ENCODE results near the gene RAB6B.
A peak's percentile ranks its signal among the peaks of the same experiment; 100 is the strongest.

Gene RAB6B

GRCh38 chr3:133935843-133936769 is 40.4 kb upstream of the RAB6B start:
- Histone ChIP-seq H3K4me1 (ENCODE audit: control insufficient read depth, insufficient read depth, low read length) (peaks cover 29% of the 10 kb centered on the region), H3K27me3 (ENCODE audit: control insufficient read depth, insufficient read depth, low read length) (no peaks in the 10 kb centered on the region), H3K9ac (ENCODE audit: low read length) (no peak overlapping the region), H3K36me3 (ENCODE audit: control insufficient read depth, insufficient read depth, low read length) (no peaks in the 10 kb centered on the region), H3K9me3 (ENCODE audit: control insufficient read depth, low read length) (no peaks in the 10 kb centered on the region), H3K4me3 (ENCODE audit: low read length) (no peak overlapping the region)

GRCh38 chr3:133934996-133935842 is 39.5 kb upstream of the RAB6B start:
- no peaks in the 10 kb centered on the region for H3K9me3 ChIP-seq (ENCODE audit: control insufficient read depth, low read length)
- H3K27me3 ChIP-seq (ENCODE audit: control insufficient read depth, insufficient read depth, low read length): no peaks in the 10 kb centered on the region
- H3K36me3 ChIP-seq (ENCODE audit: control insufficient read depth, insufficient read depth, low read length): no peaks in the 10 kb centered on the region
- H3K4me1 ChIP-seq (ENCODE audit: control insufficient read depth, insufficient read depth, low read length): peaks cover 33% of the 10 kb centered on the region
- H3K4me3 ChIP-seq (ENCODE audit: low read length): no peak overlapping the region
- no peak overlapping the region for H3K9ac ChIP-seq (ENCODE audit: low read length)

GRCh38 chr3:133934073-133934970 is 38.6 kb upstream of the RAB6B start:
- H3K9me3 ChIP-seq (ENCODE audit: control insufficient read depth, low read length): no peaks in the 10 kb centered on the region
- no peaks in the 10 kb centered on the region for H3K36me3 ChIP-seq (ENCODE audit: control insufficient read depth, insufficient read depth, low read length)
- peaks cover 31% of the 10 kb centered on the region for H3K4me1 ChIP-seq (ENCODE audit: control insufficient read depth, insufficient read depth, low read length)
- peaks cover 2% of the 10 kb centered on the region for H3K27me3 ChIP-seq (ENCODE audit: control insufficient read depth, insufficient read depth, low read length)
- H3K9ac ChIP-seq (ENCODE audit: low read length): peak overlapping the region; percentile 22
- H3K4me3 ChIP-seq (ENCODE audit: low read length): no peak overlapping the region

GRCh38 chr3:133933097-133934024 is 37.7 kb upstream of the RAB6B start:
- Histone ChIP-seq H3K27me3 (ENCODE audit: control insufficient read depth, insufficient read depth, low read length) (peaks cover 11% of the 10 kb centered on the region), H3K4me3 (ENCODE audit: low read length) (no peak overlapping the region), H3K36me3 (ENCODE audit: control insufficient read depth, insufficient read depth, low read length) (no peaks in the 10 kb centered on the region), H3K4me1 (ENCODE audit: control insufficient read depth, insufficient read depth, low read length) (peaks cover 26% of the 10 kb centered on the region), H3K9me3 (ENCODE audit: control insufficient read depth, low read length) (no peaks in the 10 kb centered on the region), H3K9ac (ENCODE audit: low read length) (no peak overlapping the region)

- Histone ChIP-seq H3K36me3 (ENCODE audit: control insufficient read depth, insufficient read depth, low read length) (no peaks in the 10 kb centered on the region), H3K27me3 (ENCODE audit: control insufficient read depth, insufficient read depth, low read length) (peaks cover 17% of the 10 kb centered on the region), H3K9ac (ENCODE audit: low read length) (no peak overlapping the region), H3K4me1 (ENCODE audit: control insufficient read depth, insufficient read depth, low read length) (peaks cover 33% of the 10 kb centered on the region), H3K4me3 (ENCODE audit: low read length) (no peak overlapping the region), H3K9me3 (ENCODE audit: control insufficient read depth, low read length) (no peaks in the 10 kb centered on the region)
Measured at GRCh38 chr3:133932009-133932408, 36.3 kb upstream of the RAB6B start.

GRCh38 chr3:133931084-133931483 is 35.4 kb upstream of the RAB6B start:
- no peaks in the 10 kb centered on the region for H3K9me3 ChIP-seq (ENCODE audit: control insufficient read depth, low read length)
- H3K4me3 ChIP-seq (ENCODE audit: low read length): no peak overlapping the region
- H3K4me1 ChIP-seq (ENCODE audit: control insufficient read depth, insufficient read depth, low read length): peaks cover 33% of the 10 kb centered on the region
- H3K9ac ChIP-seq (ENCODE audit: low read length): no peak overlapping the region
- H3K27me3 ChIP-seq (ENCODE audit: control insufficient read depth, insufficient read depth, low read length): peaks cover 17% of the 10 kb centered on the region
- H3K36me3 ChIP-seq (ENCODE audit: control insufficient read depth, insufficient read depth, low read length): no peaks in the 10 kb centered on the region

- peaks cover 17% of the 10 kb centered on the region for H3K27me3 ChIP-seq (ENCODE audit: control insufficient read depth, insufficient read depth, low read length)
- no peak overlapping the region for H3K9ac ChIP-seq (ENCODE audit: low read length)
- no peak overlapping the region for H3K4me3 ChIP-seq (ENCODE audit: low read length)
Measured at GRCh38 chr3:133930341-133930933, 34.8 kb upstream of the RAB6B start.

GRCh38 chr3:133928903-133929607 is 33.4 kb upstream of the RAB6B start:
- Histone ChIP-seq H3K9ac (ENCODE audit: low read length) (no peak overlapping the region), H3K4me1 (ENCODE audit: control insufficient read depth, insufficient read depth, low read length) (peaks cover 18% of the 10 kb centered on the region), H3K4me3 (ENCODE audit: low read length) (no peak overlapping the region), H3K9me3 (ENCODE audit: control insufficient read depth, low read length) (no peaks in the 10 kb centered on the region), H3K27me3 (ENCODE audit: control insufficient read depth, insufficient read depth, low read length) (peaks cover 17% of the 10 kb centered on the region), H3K36me3 (ENCODE audit: control insufficient read depth, insufficient read depth, low read length) (no peaks in the 10 kb centered on the region)

More at GRCh38 chr3:133930341-133930933, 34.8 kb upstream of the RAB6B start:
- Histone ChIP-seq H3K36me3 (ENCODE audit: control insufficient read depth, insufficient read depth, low read length) (no peaks in the 10 kb centered on the region), H3K4me1 (ENCODE audit: control insufficient read depth, insufficient read depth, low read length) (peaks cover 32% of the 10 kb centered on the region), H3K9me3 (ENCODE audit: control insufficient read depth, low read length) (no peaks in the 10 kb centered on the region)

GRCh38 chr3:133928136-133928893 is 32.6 kb upstream of the RAB6B start:
- Histone ChIP-seq H3K4me3 (ENCODE audit: low read length) (no peak overlapping the region), H3K9ac (ENCODE audit: low read length) (peak overlapping the region; percentile 59), H3K27me3 (ENCODE audit: control insufficient read depth, insufficient read depth, low read length) (peaks cover 17% of the 10 kb centered on the region), H3K36me3 (ENCODE audit: control insufficient read depth, insufficient read depth, low read length) (no peaks in the 10 kb centered on the region), H3K4me1 (ENCODE audit: control insufficient read depth, insufficient read depth, low read length) (peaks cover 12% of the 10 kb centered on the region), H3K9me3 (ENCODE audit: control insufficient read depth, low read length) (no peaks in the 10 kb centered on the region)
